ENCODE measurements around the gene AGAP2. TPM values are rescaled to one million over a fixed set of nuclear protein-coding genes. Genes with fewer than 3 reads are reported as not detected.

AGAP2 gene
- total RNA-seq, 1 donor from 2014 or later = 0.29 TPM

GRCh38 chr12:57741413-57741789 lies 2.9 kb upstream of the AGAP2 start:
- H3K4me3 Mint-ChIP-seq (ENCODE audit: low read depth) = no peak overlapping the region
- H3K27ac Mint-ChIP-seq = no peak overlapping the region
- H3K4me1 Mint-ChIP-seq (ENCODE audit: low read depth) = peaks cover 14% of the 10 kb centered on the region
- TF ChIP-seq CTCF (IDR thresholded peaks at IDR 0.05; ENCODE audit: unreplicated experiment) = no peak
- DNase-seq (ENCODE audit: low spot score, unreplicated experiment) = no peak
- no peaks in the 10 kb centered on the region for H3K9me3 Mint-ChIP-seq (ENCODE audit: low read depth)
- H3K36me3 Mint-ChIP-seq (ENCODE audit: insufficient read depth) = no peaks in the 10 kb centered on the region
- peaks cover 56% of the 10 kb centered on the region for H3K27me3 Mint-ChIP-seq

GRCh38 chr12:57740656-57741412 lies 2.3 kb upstream of the AGAP2 start:
- Mint-ChIP-seq H3K4me1 (ENCODE audit: low read depth) (peaks cover 16% of the 10 kb centered on the region), H3K27ac (no peak overlapping the region), H3K4me3 (ENCODE audit: low read depth) (no peak overlapping the region), H3K9me3 (ENCODE audit: low read depth) (no peaks in the 10 kb centered on the region), H3K27me3 (peaks cover 60% of the 10 kb centered on the region), H3K36me3 (ENCODE audit: insufficient read depth) (no peaks in the 10 kb centered on the region)
- no peak for DNase-seq (ENCODE audit: low spot score, unreplicated experiment)
- no peak for TF ChIP-seq CTCF (IDR thresholded peaks at IDR 0.05; ENCODE audit: unreplicated experiment)

GRCh38 chr12:57739914-57740538 lies 1.5 kb upstream of the AGAP2 start:
- Mint-ChIP-seq H3K9me3 (ENCODE audit: low read depth) (no peaks in the 10 kb centered on the region), H3K36me3 (ENCODE audit: insufficient read depth) (no peaks in the 10 kb centered on the region), H3K4me1 (ENCODE audit: low read depth) (peaks cover 15% of the 10 kb centered on the region), H3K27ac (no peak overlapping the region), H3K27me3 (peaks cover 68% of the 10 kb centered on the region), H3K4me3 (ENCODE audit: low read depth) (no peak overlapping the region)
- TF ChIP-seq CTCF (IDR thresholded peaks at IDR 0.05; ENCODE audit: unreplicated experiment) = no peak
- DNase-seq (ENCODE audit: low spot score, unreplicated experiment) = no peak

GRCh38 chr12:57739387-57739786 lies 845 bp upstream of the AGAP2 start:
- no peak for DNase-seq (ENCODE audit: low spot score, unreplicated experiment)
- Mint-ChIP-seq H3K36me3 (ENCODE audit: insufficient read depth) (no peaks in the 10 kb centered on the region), H3K9me3 (ENCODE audit: low read depth) (no peaks in the 10 kb centered on the region), H3K27ac (no peak overlapping the region), H3K27me3 (peaks cover 74% of the 10 kb centered on the region), H3K4me1 (ENCODE audit: low read depth) (peaks cover 21% of the 10 kb centered on the region), H3K4me3 (ENCODE audit: low read depth) (peak overlapping the region; percentile 65)
- TF ChIP-seq CTCF (IDR thresholded peaks at IDR 0.05; ENCODE audit: unreplicated experiment) = no peak

- TF ChIP-seq CTCF (IDR thresholded peaks at IDR 0.05; ENCODE audit: unreplicated experiment) = peak; percentile 31
- Mint-ChIP-seq H3K4me3 (ENCODE audit: low read depth) (no peak overlapping the region), H3K36me3 (ENCODE audit: insufficient read depth) (no peaks in the 10 kb centered on the region), H3K27ac (no peak overlapping the region), H3K27me3 (peaks cover 78% of the 10 kb centered on the region), H3K4me1 (ENCODE audit: low read depth) (peaks cover 21% of the 10 kb centered on the region), H3K9me3 (ENCODE audit: low read depth) (no peaks in the 10 kb centered on the region)
- no peak for DNase-seq (ENCODE audit: low spot score, unreplicated experiment)
These were observed 778 bp downstream of the AGAP2 start for GRCh38 chr12:57737467-57738460.

Measured in progenitor cell of endocrine pancreas (in vitro differentiated cells).